GM12891 (cell line): Measurements from ENCODE around the gene DOCK6.

Source experiments
- DNase-seq: peaks from one replicate; pipeline ENCODE4 v3.0.0; 2011; ENCODE audit warnings: low spot score; ENCODE audit not compliant: insufficient read length
- FAIRE-seq: peaks from 2 replicates; lab custom pipeline; 2011; peaks lifted over from hg19 to GRCh38; lab: Jason Lieb, UNC
- PAX5 ChIP-seq: IDR thresholded peaks from 2 replicates; pipeline ENCODE4 v1.6.1; 2011; ENCODE audit warnings: low read length, moderate library complexity, mild to moderate bottlenecking; ENCODE audit not compliant: insufficient read depth, severe bottlenecking
- POLR2A ChIP-seq: IDR thresholded peaks from 2 replicates; pipeline ENCODE4 v1.6.1; 2011; ENCODE audit warnings: low read depth, low read length, control low read depth
- POLR2AphosphoS5 ChIP-seq: IDR thresholded peaks from 2 replicates; pipeline ENCODE4 v1.6.1; 2011; ENCODE audit warnings: low read depth, low read length, control low read depth
- POU2F2 ChIP-seq: IDR thresholded peaks from 2 replicates; pipeline ENCODE4 v1.6.1; 2011; ENCODE audit warnings: low read depth, mild to moderate bottlenecking, control low read depth, low read length, moderate library complexity
- SPI1 ChIP-seq: IDR thresholded peaks from 2 replicates; pipeline ENCODE4 v1.6.1; 2011; ENCODE audit warnings: low read depth, low read length, control low read depth
- TAF1 ChIP-seq: IDR thresholded peaks from 2 replicates; pipeline ENCODE4 v1.6.1; 2011; ENCODE audit warnings: low read depth, low read length, control low read depth

The DOCK6 gene

GRCh38 chr19:11200015-11200574 lies 62.2 kb downstream of the DOCK6 start:
- FAIRE-seq, result no peak
- DNase-seq, result no peak
- TF ChIP-seq POLR2AphosphoS5 (no peak), SPI1 (no peak), POLR2A (no peak), PAX5 (no peak), POU2F2 (no peak), TAF1 (no peak)

DNA sequence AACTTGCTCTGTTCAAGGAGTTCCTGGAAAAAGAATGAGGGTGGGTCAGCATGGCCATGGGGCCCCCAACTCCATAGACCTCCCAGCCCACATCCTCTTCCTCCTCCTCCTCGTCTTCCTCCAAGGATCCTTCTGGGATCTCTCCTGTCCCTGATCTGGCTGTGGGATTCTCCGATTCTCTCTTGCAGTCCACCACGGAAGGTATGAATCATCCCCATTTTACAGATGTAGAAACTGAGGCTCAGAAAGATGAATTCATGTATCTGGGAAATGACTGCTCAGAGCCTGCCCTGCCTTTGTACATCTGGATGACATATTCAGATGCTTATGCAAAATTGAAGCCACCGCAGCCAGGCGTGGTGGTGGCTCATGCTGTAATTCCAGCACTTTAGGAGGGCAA lies 62.8 kb downstream of the DOCK6 start:
- TF ChIP-seq POLR2AphosphoS5 (no peak), TAF1 (no peak), POLR2A (no peak), POU2F2 (no peak), PAX5 (no peak), SPI1 (no peak)
- no peak for FAIRE-seq
- no peak for DNase-seq

DNA sequence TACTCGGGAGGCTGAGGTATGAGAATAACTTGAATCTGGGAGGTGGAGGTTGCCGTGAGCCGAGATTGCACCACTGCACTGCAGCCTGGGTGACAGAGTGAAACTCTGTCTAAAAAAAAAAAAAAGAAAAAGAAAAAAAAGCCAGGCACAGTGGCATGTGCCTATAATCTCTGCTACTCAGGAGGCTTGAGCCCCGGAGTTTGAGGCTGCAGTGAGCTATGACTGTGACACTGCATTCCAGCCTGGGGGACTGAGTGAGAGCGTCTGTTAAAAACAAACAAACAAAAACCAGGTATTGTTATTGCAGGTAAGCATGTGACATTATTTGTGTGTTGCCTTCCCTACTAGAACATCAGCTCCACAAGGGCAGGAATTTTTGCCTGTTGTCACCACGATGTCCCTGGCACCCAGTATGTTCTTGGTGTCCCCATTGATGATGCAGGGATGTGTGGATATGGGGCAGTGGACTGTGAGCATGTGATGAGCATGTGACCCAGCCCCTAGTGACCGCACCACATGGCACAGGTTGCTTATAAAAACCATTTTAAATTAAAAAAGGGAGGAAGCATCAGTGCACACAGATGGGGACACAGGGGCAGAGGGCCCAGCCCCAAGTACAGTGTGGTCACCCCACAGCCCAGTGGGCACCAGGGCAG lies 63.4 kb downstream of the DOCK6 start:
- no peak for DNase-seq
- TF ChIP-seq POLR2A (no peak), SPI1 (no peak), PAX5 (no peak), POU2F2 (no peak), TAF1 (no peak), POLR2AphosphoS5 (no peak)
- no peak for FAIRE-seq

DNA sequence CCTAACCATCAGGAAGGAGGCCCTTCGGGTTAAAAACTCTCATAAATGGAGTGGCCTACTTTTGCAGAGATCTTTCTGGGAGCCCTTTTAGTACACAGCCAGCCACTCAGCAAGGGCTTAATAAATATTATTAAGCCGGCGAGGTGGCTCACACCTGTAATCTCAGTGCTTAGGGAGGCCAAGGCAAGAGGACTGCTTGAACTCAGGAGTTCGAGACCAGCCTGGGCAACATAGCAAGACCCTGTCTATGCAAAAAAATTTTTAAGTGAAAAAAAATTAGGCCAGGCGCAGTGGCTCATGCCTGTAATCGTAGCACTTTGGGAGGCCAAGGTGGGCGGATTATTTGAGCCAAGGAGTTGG lies 64.2 kb downstream of the DOCK6 start:
- TF ChIP-seq SPI1 (no peak), POLR2A (no peak), POLR2AphosphoS5 (no peak), POU2F2 (no peak), PAX5 (no peak), TAF1 (no peak)
- no peak for DNase-seq
- no peak for FAIRE-seq

- DNase-seq (peak; percentile 98), FAIRE-seq (peak; percentile 96)
- TF ChIP-seq POLR2A, result no peak
- no peak for TF ChIP-seq TAF1
- no peak for TF ChIP-seq PAX5
- no peak for TF ChIP-seq SPI1
- TF ChIP-seq POLR2AphosphoS5, result no peak
- TF ChIP-seq POU2F2, result no peak
Observed at GRCh38 chr19:11197291-11198174, 64.8 kb downstream of the DOCK6 start, which contains the start of gene KANK2. Gene KANK2 (minus strand): TSS chr19:11197545. CDS start chr19:11194511, 3,034 bp downstream.

- TF ChIP-seq POU2F2, result no peak
- TF ChIP-seq POLR2AphosphoS5, result no peak
- TF ChIP-seq TAF1, result no peak
- TF ChIP-seq PAX5, result no peak
- no peak for TF ChIP-seq POLR2A
- no peak for TF ChIP-seq SPI1
- FAIRE-seq (no peak), DNase-seq (no peak)
Observed at GRCh38 chr19:11196406-11197287, 65.7 kb downstream of the DOCK6 start.

- no peak for DNase-seq
- no peak for FAIRE-seq
- TF ChIP-seq PAX5 (no peak), SPI1 (no peak), POLR2A (no peak), POLR2AphosphoS5 (no peak), POU2F2 (no peak), TAF1 (no peak)
Observed at GRCh38 chr19:11195681-11196080, 66.6 kb downstream of the DOCK6 start.

GRCh38 chr19:11194656-11195558 lies 67.4 kb downstream of the DOCK6 start:
- FAIRE-seq, result peak; percentile 13

More at GRCh38 chr19:11194656-11195558, 67.4 kb downstream of the DOCK6 start:
- no peak for DNase-seq
- TF ChIP-seq POU2F2, result no peak
- no peak for TF ChIP-seq POLR2A
